Neural cell (in vitro differentiated cells): Measurements from ENCODE around the gene GRAPL.
"Not testable (repeated sequence)": the region's sequence is repeated elsewhere in the genome, so short reads cannot be mapped to it uniquely, and the experiment has no call there.

Experiments
- CTCF ChIP-seq: fragments of 450-650 bp; IDR thresholded peaks from 2 replicates; pipeline ENCODE4 v1.5.1; 2014; ENCODE audit warnings: antibody characterized with exemption, mild to moderate bottlenecking, moderate library complexity; ENCODE audit not compliant: poor library complexity, severe bottlenecking
- EP300 ChIP-seq: fragments of 450-650 bp; conservative IDR thresholded peaks from 2 replicates; pipeline ENCODE4 v1.6.1; 2014; ENCODE audit warnings: antibody characterized with exemption, mild to moderate bottlenecking, moderate library complexity; ENCODE audit not compliant: poor library complexity, severe bottlenecking
- POLR2AphosphoS5 ChIP-seq: IDR thresholded peaks from 2 replicates; pipeline ENCODE4 v1.6.1; 2012
- SMC3 ChIP-seq: fragments of 450-650 bp; conservative IDR thresholded peaks from 2 replicates; pipeline ENCODE4 v1.6.1; 2014; ENCODE audit warnings: antibody characterized with exemption, mild to moderate bottlenecking, moderate library complexity; ENCODE audit not compliant: poor library complexity
- TAF1 ChIP-seq: IDR thresholded peaks from 2 replicates; pipeline ENCODE4 v1.6.1; 2012; ENCODE audit warnings: low read depth

- not testable (repeated sequence) for TF ChIP-seq CTCF, SMC3, POLR2AphosphoS5, TAF1, EP300
Observed at GRCh38 chr17:19136605-19137004, 9.2 kb downstream of the GRAPL start.
